Tibial artery (tissue), 4 donors: ENCODE data around the gene CXCL8.

Experiments used
- DNase-seq, 2 donors: peaks; one replicate each; pipeline ENCODE4 v3.0.0-alpha.2; 2019
- H3K27ac ChIP-seq, 2 donors: fragments of 200-600 bp; sonication (generic) in 1 of 2; 1 replicate in 1 of 2; 2 replicates in 1 of 2; pipeline ENCODE4 v1.5.1; 2018 to 2019; ENCODE audit warnings: mild to moderate bottlenecking in 1 of 2
- H3K27me3 ChIP-seq, 2 donors: fragments of 200-600 bp; sonication (generic) in 1 of 2; one replicate each; pipeline versions ENCODE4 v1.5.1 to v1.6.0; 2016 to 2019
- H3K36me3 ChIP-seq, 3 donors: fragments of 200-600 bp; sonication (generic) in 2 of 3; one replicate each; pipeline ENCODE4 v1.5.1; 2016 to 2019; ENCODE audit warnings: mild to moderate bottlenecking in 2 of 3
- H3K4me1 ChIP-seq, 4 donors: fragments of 200-600 bp; sonication (generic) in 2 of 4; 1 replicate in 3 of 4; 2 replicates in 1 of 4; pipeline ENCODE4 v1.5.1; 2016 to 2019
- H3K4me3 ChIP-seq, 2 donors: fragments of 200-600 bp; sonication (generic) in 1 of 2; 1 replicate in 1 of 2; 2 replicates in 1 of 2; pipeline ENCODE4 v1.5.1; 2018 to 2019; ENCODE audit warnings: mild to moderate bottlenecking in 2 of 2
- H3K9me3 ChIP-seq, 3 donors: fragments of 200-600 bp; sonication (generic) in 1 of 3; one replicate each; pipeline ENCODE4 v1.5.1; 2016 to 2019
- intact Hi-C: fragments of 100-400 bp; cut with DNase I; formaldehyde crosslinking; loops from one replicate; pipeline ENCODE4 v1.15.0; 2023; ENCODE audit warnings: low total_unique reads
- TF ChIP-seq, protein P1 (sequence below), 2 experiments: fragments of 200-600 bp in 1 of 2; fragments of 450-650 bp in 1 of 2; IDR thresholded peaks; one replicate each; pipeline ENCODE4 v1.5.1; 2017 to 2019; ENCODE audit warnings: antibody characterized with exemption in 2 of 2, mild to moderate bottlenecking in 1 of 2, moderate library complexity in 1 of 2

The CXCL8 gene

DNA sequence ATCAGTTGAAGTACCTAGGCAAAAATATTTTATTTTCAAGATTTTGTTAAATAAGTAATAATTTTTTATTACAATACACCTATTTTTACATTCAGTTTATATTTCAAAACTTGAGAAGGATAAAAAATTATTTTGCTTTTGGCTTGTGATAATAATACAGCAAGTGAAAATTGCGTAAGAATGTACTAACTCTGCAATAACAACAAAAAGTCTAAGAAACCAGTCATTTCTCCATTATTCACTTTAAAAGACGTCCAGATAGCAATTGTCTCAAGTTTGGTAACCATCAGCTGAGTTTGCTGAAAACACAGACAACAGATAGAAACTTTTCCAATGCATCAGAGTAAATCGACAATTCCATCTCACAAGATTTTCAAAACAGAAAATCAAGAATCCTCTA, 12.1 kb downstream of the CXCL8 start:
- Histone ChIP-seq H3K36me3 (no peaks in the 10 kb centered on the region), H3K9me3 (no peaks in the 10 kb centered on the region), H3K4me1 (no peaks in the 10 kb centered on the region), H3K27me3 (no peaks in the 10 kb centered on the region), H3K27ac (no peak overlapping the region), H3K4me3 (no peak overlapping the region)
- TF ChIP-seq, protein P1, sequence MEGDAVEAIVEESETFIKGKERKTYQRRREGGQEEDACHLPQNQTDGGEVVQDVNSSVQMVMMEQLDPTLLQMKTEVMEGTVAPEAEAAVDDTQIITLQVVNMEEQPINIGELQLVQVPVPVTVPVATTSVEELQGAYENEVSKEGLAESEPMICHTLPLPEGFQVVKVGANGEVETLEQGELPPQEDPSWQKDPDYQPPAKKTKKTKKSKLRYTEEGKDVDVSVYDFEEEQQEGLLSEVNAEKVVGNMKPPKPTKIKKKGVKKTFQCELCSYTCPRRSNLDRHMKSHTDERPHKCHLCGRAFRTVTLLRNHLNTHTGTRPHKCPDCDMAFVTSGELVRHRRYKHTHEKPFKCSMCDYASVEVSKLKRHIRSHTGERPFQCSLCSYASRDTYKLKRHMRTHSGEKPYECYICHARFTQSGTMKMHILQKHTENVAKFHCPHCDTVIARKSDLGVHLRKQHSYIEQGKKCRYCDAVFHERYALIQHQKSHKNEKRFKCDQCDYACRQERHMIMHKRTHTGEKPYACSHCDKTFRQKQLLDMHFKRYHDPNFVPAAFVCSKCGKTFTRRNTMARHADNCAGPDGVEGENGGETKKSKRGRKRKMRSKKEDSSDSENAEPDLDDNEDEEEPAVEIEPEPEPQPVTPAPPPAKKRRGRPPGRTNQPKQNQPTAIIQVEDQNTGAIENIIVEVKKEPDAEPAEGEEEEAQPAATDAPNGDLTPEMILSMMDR (IDR thresholded peaks at IDR 0.05): no peak
- intact Hi-C loops: no loop called here
- DNase-seq: no peak

DNA sequence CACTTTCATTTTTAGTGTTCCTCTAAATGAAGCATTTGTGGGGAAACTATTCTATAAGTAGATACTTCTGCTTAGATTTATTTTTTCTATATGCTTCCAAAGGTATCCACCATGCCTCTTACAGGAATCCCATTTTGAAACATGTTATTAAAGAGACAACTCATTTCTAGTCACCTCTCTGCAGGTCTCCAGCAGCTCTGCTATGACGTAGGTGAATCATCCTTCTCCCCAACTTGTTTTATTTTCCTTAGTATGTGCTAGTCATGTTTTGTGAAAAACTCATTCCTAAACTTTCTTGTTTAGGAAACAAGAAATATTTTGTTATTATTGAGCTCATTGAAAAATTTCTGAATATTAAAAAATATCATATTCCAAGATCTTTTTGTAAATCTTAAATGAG, 12.8 kb downstream of the CXCL8 start:
- no peaks in the 10 kb centered on the region for H3K36me3 ChIP-seq
- intact Hi-C loops: no loop called here
- TF ChIP-seq, protein P1 (IDR thresholded peaks at IDR 0.05): no peak

DNA sequence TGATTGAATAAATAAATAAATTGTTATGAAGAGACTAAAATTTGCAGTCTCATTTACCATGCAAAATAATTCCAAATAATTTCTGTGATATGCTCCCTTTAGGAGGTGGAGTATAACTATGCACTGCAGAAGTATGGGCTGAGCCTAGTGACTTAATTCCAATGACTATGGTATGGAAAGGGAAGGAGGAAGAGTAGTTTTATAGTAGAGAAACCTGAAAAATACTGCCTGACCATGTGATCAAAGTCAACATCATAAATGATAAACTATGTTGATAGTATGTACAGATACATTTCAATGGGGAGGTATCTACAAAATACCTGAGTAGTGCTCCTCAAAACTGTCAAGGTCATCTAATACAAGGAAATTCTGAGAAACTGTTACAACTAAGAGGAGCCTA, 14.6 kb downstream of the CXCL8 start:
- H3K9me3 ChIP-seq: no peaks in the 10 kb centered on the region
- intact Hi-C loops: no loop called here

More for the DNA sequence above, 12.8 kb downstream of the CXCL8 start:
- H3K27me3 ChIP-seq: no peaks in the 10 kb centered on the region
- no peaks in the 10 kb centered on the region for H3K9me3 ChIP-seq
- DNase-seq: no peak
- no peak overlapping the region for H3K27ac ChIP-seq
- H3K4me3 ChIP-seq: no peak overlapping the region
- no peaks in the 10 kb centered on the region for H3K4me1 ChIP-seq

DNA sequence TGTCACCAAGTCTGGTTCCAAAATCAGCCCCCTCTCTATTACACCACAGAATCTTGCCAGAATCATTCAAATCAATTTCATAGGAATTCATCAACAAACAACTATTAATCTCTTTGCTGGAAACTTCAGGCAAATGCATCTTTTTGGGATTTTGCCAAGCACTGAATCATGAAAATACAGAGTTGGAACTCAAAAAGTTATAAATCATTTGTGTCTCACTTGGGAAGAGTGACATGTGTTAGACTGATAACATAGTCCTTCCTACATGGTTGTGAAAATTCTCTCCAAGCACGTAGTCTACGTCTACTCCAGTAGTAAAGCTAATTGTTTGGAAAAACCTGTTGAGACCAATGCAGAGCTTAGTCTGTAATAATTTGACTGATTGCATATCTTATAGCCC, 19.0 kb downstream of the CXCL8 start:
- no peak overlapping the region for H3K4me3 ChIP-seq
- H3K27me3 ChIP-seq: no peaks in the 10 kb centered on the region
- DNase-seq: no peak
- intact Hi-C loops: no loop called here
- no peaks in the 10 kb centered on the region for H3K36me3 ChIP-seq
- H3K4me1 ChIP-seq: no peaks in the 10 kb centered on the region
- TF ChIP-seq, protein P1 (IDR thresholded peaks at IDR 0.05): no peak
- H3K9me3 ChIP-seq: no peaks in the 10 kb centered on the region
- H3K27ac ChIP-seq: no peak overlapping the region

More for the DNA sequence above, 14.6 kb downstream of the CXCL8 start:
- TF ChIP-seq, protein P1 (IDR thresholded peaks at IDR 0.05): no peak
- Histone ChIP-seq H3K27me3 (no peaks in the 10 kb centered on the region), H3K27ac (no peak overlapping the region), H3K4me1 (no peaks in the 10 kb centered on the region), H3K36me3 (no peaks in the 10 kb centered on the region), H3K4me3 (no peak overlapping the region)
- DNase-seq: no peak

DNA sequence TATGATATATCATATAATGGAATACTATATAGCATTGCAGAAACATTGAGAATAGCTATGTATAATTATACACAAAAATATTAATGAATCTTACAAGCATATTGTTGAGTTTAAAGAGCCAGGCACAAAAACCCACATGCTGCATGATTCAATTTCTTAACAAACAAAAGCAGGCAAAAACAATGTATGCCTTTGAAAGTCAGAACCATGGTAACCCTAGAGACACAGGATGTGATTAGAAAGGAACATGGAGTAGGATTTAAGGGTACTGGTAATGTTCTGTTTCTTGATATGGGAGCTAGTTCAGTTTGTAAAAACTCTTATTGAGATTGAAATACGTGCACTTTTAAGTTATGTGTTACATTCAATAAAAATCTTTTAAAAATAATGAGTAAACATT, 21.5 kb downstream of the CXCL8 start:
- Histone ChIP-seq H3K27me3 (no peaks in the 10 kb centered on the region), H3K4me3 (no peak overlapping the region), H3K36me3 (no peaks in the 10 kb centered on the region), H3K9me3 (no peaks in the 10 kb centered on the region), H3K27ac (no peak overlapping the region), H3K4me1 (no peaks in the 10 kb centered on the region)
- TF ChIP-seq, protein P1 (IDR thresholded peaks at IDR 0.05): no peak
- no peak for DNase-seq
- intact Hi-C loops: no loop called here

DNA sequence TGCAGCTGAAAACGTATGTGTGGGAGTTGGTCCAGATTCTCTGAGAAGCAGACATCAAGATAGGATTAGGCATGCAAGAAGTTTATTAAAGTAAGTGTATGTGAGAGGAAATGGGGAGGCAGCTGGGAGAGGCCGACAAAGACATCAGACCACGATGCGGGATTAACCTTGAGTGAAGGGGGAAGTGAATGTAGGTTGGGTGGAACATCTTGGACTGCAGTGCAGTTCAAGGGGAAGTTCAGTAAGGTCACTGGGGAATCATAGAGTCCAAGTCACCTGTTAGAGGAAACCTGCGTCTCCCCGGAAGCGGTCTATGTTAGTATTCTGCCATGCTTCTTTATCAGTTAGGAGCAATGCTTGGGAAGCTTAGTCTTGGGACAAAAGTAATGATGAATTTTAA, 22.0 kb downstream of the CXCL8 start:
- H3K36me3 ChIP-seq: no peaks in the 10 kb centered on the region
- no peaks in the 10 kb centered on the region for H3K9me3 ChIP-seq
- H3K4me3 ChIP-seq: no peak overlapping the region
- H3K27me3 ChIP-seq: no peaks in the 10 kb centered on the region
- no peak overlapping the region for H3K27ac ChIP-seq
- DNase-seq: no peak
- intact Hi-C loops: no loop called here
- no peaks in the 10 kb centered on the region for H3K4me1 ChIP-seq
- TF ChIP-seq, protein P1 (IDR thresholded peaks at IDR 0.05): no peak
